Prostate gland (tissue), 2 donors: ENCODE measurements around the gene TGFB1.

Source experiments
- POLR2A ChIP-seq: fragments of 450-650 bp; IDR thresholded peaks from one replicate; pipeline ENCODE4 v1.6.1; 2016; ENCODE audit warnings: antibody characterized with exemption, mild to moderate bottlenecking
- TF ChIP-seq, protein P1 (sequence below), 4 experiments: fragments of 200-600 bp in 2 of 4; fragments of 450-650 bp in 2 of 4; sonication (generic) in 2 of 4; IDR thresholded peaks; 1 replicate in 3 of 4; 2 replicates in 1 of 4; pipeline ENCODE4 v1.5.1; 2016 to 2019; ENCODE audit warnings: antibody characterized with exemption in 4 of 4, mild to moderate bottlenecking in 2 of 4, moderate library complexity in 2 of 4

DNA sequence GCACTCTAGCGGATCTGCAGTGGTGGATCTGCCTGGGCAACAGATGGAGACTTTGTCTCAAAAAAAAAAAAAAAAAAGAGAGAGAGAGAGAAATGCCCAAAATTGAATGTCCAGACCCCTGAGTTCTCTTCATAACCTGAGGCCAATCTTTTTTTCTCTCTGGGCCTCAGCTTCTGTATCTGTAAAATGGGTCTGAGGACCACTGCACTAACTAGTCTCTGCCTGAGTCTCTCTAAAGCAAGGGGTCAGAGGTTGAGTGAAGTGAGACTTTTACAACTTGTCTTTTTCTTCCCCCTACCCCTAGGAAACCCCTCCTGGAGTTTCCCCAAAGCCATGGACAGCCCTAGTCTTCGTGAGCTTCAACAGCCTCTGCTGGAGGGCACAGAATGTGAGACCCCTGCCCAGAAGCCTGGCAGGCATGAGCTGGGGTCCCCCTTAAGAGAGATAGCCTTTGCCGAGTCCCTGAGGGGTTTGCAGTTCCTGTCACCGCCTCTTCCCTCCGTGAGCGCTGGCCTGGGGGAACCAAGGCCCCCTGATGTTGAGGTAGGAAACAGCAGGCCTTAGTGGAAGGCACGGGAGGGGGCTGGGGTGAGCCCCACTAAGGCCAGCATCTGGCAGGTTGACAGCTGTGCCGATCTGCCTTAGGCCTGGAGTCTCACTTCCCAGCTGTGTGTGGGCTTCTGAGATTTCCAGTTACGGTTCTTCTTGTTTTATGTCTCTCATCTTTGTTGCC lies 24.4 kb upstream of the TGFB1 start:
- TF ChIP-seq, protein P1, sequence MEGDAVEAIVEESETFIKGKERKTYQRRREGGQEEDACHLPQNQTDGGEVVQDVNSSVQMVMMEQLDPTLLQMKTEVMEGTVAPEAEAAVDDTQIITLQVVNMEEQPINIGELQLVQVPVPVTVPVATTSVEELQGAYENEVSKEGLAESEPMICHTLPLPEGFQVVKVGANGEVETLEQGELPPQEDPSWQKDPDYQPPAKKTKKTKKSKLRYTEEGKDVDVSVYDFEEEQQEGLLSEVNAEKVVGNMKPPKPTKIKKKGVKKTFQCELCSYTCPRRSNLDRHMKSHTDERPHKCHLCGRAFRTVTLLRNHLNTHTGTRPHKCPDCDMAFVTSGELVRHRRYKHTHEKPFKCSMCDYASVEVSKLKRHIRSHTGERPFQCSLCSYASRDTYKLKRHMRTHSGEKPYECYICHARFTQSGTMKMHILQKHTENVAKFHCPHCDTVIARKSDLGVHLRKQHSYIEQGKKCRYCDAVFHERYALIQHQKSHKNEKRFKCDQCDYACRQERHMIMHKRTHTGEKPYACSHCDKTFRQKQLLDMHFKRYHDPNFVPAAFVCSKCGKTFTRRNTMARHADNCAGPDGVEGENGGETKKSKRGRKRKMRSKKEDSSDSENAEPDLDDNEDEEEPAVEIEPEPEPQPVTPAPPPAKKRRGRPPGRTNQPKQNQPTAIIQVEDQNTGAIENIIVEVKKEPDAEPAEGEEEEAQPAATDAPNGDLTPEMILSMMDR (IDR thresholded peaks at IDR 0.05) = no peak
- TF ChIP-seq POLR2A = no peak
